HFFc6 (cell line): ENCODE measurements around the gene STPG1. TPM values are rescaled to one million over a fixed set of nuclear protein-coding genes. Genes with fewer than 3 reads are reported as not detected.

ENCODE experiments used
- DNase-seq: peaks from one replicate; pipeline ENCODE4 v3.0.0-alpha.2; 2018
- H3K27ac Mint-ChIP-seq: 2 replicates; pipeline ENCODE4 v1.8.0; 2020; ENCODE audit warnings: mild to moderate bottlenecking, mixed read lengths
- H3K27me3 Mint-ChIP-seq: 2 replicates; pipeline ENCODE4 v1.8.0; 2021; ENCODE audit warnings: mild to moderate bottlenecking, moderate library complexity, mixed read lengths; ENCODE audit not compliant: insufficient read depth
- H3K36me3 Mint-ChIP-seq: 2 replicates; pipeline ENCODE4 v1.8.0; 2021; ENCODE audit warnings: low read depth, mixed read lengths
- H3K4me1 Mint-ChIP-seq: 2 replicates; pipeline ENCODE4 v1.8.0; 2020; ENCODE audit warnings: low read depth, mixed read lengths
- H3K4me3 Mint-ChIP-seq: 2 replicates; pipeline ENCODE4 v1.8.0; 2020; ENCODE audit warnings: mild to moderate bottlenecking, moderate library complexity, mixed read lengths
- H3K9me3 Mint-ChIP-seq: 2 replicates; pipeline ENCODE4 v1.8.0; 2020; ENCODE audit warnings: mild to moderate bottlenecking, mixed read lengths
- CTCF ChIP-seq: fragments of 200-600 bp; sonication (generic); IDR thresholded peaks from 2 replicates; pipeline ENCODE4 v1.5.0; 2021; ENCODE audit warnings: antibody characterized with exemption, mild to moderate bottlenecking
- total RNA-seq, 6 experiments: library from RNA; stranded (reverse); fragmentation: NEBNext Ultra II Directional; extraction: Animal tissue kit (Norgen Biotek cat#: 25700); gene quantifications; 2 replicates in 1 of 6; 3 replicates in 5 of 6; pipeline ENCODE4 v1.2.3, GENCODE V29; 2021

The STPG1 gene
- total RNA-seq, 6 experiments from 2014 or later, result 8.8 to 13.0 (median 11.0) TPM

- H3K27ac Mint-ChIP-seq, result no peak overlapping the region
- no peaks in the 10 kb centered on the region for H3K9me3 Mint-ChIP-seq
- DNase-seq, result no peak
- TF ChIP-seq CTCF, result no peak
- H3K36me3 Mint-ChIP-seq, result peaks cover 30% of the 10 kb centered on the region
- H3K27me3 Mint-ChIP-seq, result peaks cover 3% of the 10 kb centered on the region
- H3K4me1 Mint-ChIP-seq, result peaks cover 57% of the 10 kb centered on the region
- H3K4me3 Mint-ChIP-seq, result no peak overlapping the region
Observed at GRCh38 chr1:24387636-24388175, 25.9 kb downstream of the STPG1 start.

- H3K27ac Mint-ChIP-seq, result no peak overlapping the region
Observed at GRCh38 chr1:24386931-24387330, 26.7 kb downstream of the STPG1 start.

GRCh38 chr1:24386241-24386640, 27.3 kb downstream of the STPG1 start:
- Mint-ChIP-seq H3K9me3 (no peaks in the 10 kb centered on the region), H3K27me3 (peaks cover under 1% of the 10 kb centered on the region), H3K4me3 (no peak overlapping the region), H3K4me1 (peaks cover 42% of the 10 kb centered on the region), H3K36me3 (peaks cover 33% of the 10 kb centered on the region), H3K27ac (no peak overlapping the region)
- TF ChIP-seq CTCF, result no peak
- DNase-seq, result no peak

More at GRCh38 chr1:24386931-24387330, 26.7 kb downstream of the STPG1 start:
- H3K4me3 Mint-ChIP-seq, result no peak overlapping the region
- H3K36me3 Mint-ChIP-seq, result peaks cover 31% of the 10 kb centered on the region
- no peak for DNase-seq
- peaks cover 49% of the 10 kb centered on the region for H3K4me1 Mint-ChIP-seq
- H3K27me3 Mint-ChIP-seq, result no peaks in the 10 kb centered on the region; the same call in 1 of the 2 replicates
- TF ChIP-seq CTCF, result no peak
- H3K9me3 Mint-ChIP-seq, result no peaks in the 10 kb centered on the region

DNA sequence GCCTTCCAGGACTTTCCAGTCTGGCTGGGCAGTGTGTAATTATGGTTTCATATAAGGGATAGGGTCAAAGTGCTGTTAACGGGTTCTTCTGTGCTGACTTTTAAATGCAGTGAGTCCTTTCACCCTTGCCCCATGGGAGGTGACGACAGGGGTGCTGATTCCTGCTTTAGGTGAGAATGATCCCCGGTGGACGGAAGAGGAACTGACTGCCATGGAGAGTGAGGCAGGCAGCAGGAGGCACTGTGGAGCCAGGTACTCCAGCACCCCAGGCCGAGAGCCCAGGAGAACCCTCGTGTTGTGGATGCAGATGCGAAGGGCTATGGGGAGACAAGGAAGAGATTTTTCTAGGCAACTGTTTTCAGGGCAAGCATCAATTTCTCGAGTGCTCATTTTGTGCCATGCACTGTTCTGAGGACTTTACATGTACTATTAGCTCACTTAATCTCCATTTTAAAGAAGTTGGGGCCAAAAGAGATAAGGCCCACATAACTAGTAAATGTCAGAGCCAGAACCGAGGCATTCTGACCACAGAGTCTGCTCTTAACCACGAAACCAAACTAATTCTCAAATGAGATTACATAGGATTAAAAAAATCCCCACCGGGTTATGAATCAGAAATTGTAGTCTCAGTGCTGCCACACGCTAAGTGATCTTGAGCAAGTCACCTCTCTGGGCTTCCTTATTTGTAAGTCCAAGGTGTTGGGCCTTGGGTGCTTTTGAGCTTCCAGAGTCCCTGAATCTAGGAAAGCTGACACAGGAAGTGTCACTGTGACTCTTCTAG, 28.2 kb downstream of the STPG1 start:
- Mint-ChIP-seq H3K4me3 (no peak overlapping the region), H3K4me1 (peaks cover 45% of the 10 kb centered on the region), H3K9me3 (no peaks in the 10 kb centered on the region), H3K27ac (peak overlapping the region; percentile 15; the same call in 1 of the 2 replicates), H3K27me3 (peaks cover 2% of the 10 kb centered on the region), H3K36me3 (peaks cover 28% of the 10 kb centered on the region)
- TF ChIP-seq CTCF, result peak; percentile 78
- peak; percentile 21 for DNase-seq

GRCh38 chr1:24384251-24385090, 29.1 kb downstream of the STPG1 start:
- no peak for TF ChIP-seq CTCF
- Mint-ChIP-seq H3K4me3 (peak overlapping the region; percentile 35; the same call in 1 of the 2 replicates), H3K27ac (peak overlapping the region; percentile 54; the same call in 1 of the 2 replicates), H3K27me3 (peaks cover 2% of the 10 kb centered on the region), H3K4me1 (peaks cover 48% of the 10 kb centered on the region), H3K36me3 (peaks cover 28% of the 10 kb centered on the region), H3K9me3 (no peaks in the 10 kb centered on the region)
- peak; percentile 22 for DNase-seq
